ENCODE measurements around the gene FOXL2. TPM values are rescaled to one million over a fixed set of nuclear protein-coding genes. Genes with fewer than 3 reads are reported as not detected.

The FOXL2 gene
- total and polyA plus RNA-seq, 4 donors, result not detected

DNA sequence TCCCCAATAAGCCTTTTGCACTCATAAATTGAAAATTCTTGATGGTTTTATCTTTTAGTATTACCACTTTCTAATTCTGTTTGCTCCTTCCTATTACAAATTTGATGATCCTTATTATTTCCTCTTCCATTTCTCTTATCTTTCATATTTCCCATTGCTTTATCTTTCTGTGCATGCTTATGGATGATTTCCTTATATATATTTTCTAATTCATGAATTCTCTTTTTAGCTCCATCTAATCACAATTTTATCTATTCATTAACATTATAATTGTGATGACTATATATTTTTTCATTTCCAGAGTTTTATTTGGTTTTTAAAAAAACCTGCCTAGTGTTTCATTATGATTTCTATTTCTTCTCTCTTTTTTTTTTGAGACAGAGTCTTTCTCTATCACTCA is 18.0 kb upstream of the FOXL2 start:
- no peak for DNase-seq (ENCODE audit: low spot score)
- TF ChIP-seq SP1 (IDR thresholded peaks at IDR 0.05), result no peak
- TF ChIP-seq HNF4G (IDR thresholded peaks at IDR 0.05), result no peak
- no peak for TF ChIP-seq FOXA2 (IDR thresholded peaks at IDR 0.05)
- TF ChIP-seq NR2F2 (IDR thresholded peaks at IDR 0.05), result no peak
- no peak for TF ChIP-seq YY1 (IDR thresholded peaks at IDR 0.05)
- TF ChIP-seq, protein P1, sequence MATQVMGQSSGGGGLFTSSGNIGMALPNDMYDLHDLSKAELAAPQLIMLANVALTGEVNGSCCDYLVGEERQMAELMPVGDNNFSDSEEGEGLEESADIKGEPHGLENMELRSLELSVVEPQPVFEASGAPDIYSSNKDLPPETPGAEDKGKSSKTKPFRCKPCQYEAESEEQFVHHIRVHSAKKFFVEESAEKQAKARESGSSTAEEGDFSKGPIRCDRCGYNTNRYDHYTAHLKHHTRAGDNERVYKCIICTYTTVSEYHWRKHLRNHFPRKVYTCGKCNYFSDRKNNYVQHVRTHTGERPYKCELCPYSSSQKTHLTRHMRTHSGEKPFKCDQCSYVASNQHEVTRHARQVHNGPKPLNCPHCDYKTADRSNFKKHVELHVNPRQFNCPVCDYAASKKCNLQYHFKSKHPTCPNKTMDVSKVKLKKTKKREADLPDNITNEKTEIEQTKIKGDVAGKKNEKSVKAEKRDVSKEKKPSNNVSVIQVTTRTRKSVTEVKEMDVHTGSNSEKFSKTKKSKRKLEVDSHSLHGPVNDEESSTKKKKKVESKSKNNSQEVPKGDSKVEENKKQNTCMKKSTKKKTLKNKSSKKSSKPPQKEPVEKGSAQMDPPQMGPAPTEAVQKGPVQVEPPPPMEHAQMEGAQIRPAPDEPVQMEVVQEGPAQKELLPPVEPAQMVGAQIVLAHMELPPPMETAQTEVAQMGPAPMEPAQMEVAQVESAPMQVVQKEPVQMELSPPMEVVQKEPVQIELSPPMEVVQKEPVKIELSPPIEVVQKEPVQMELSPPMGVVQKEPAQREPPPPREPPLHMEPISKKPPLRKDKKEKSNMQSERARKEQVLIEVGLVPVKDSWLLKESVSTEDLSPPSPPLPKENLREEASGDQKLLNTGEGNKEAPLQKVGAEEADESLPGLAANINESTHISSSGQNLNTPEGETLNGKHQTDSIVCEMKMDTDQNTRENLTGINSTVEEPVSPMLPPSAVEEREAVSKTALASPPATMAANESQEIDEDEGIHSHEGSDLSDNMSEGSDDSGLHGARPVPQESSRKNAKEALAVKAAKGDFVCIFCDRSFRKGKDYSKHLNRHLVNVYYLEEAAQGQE (IDR thresholded peaks at IDR 0.05), result no peak
- TF ChIP-seq RAD21 (IDR thresholded peaks at IDR 0.05), result no peak
- TF ChIP-seq, protein P2, sequence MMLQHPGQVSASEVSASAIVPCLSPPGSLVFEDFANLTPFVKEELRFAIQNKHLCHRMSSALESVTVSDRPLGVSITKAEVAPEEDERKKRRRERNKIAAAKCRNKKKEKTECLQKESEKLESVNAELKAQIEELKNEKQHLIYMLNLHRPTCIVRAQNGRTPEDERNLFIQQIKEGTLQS (IDR thresholded peaks at IDR 0.05), result no peak
- TF ChIP-seq, protein P3, sequence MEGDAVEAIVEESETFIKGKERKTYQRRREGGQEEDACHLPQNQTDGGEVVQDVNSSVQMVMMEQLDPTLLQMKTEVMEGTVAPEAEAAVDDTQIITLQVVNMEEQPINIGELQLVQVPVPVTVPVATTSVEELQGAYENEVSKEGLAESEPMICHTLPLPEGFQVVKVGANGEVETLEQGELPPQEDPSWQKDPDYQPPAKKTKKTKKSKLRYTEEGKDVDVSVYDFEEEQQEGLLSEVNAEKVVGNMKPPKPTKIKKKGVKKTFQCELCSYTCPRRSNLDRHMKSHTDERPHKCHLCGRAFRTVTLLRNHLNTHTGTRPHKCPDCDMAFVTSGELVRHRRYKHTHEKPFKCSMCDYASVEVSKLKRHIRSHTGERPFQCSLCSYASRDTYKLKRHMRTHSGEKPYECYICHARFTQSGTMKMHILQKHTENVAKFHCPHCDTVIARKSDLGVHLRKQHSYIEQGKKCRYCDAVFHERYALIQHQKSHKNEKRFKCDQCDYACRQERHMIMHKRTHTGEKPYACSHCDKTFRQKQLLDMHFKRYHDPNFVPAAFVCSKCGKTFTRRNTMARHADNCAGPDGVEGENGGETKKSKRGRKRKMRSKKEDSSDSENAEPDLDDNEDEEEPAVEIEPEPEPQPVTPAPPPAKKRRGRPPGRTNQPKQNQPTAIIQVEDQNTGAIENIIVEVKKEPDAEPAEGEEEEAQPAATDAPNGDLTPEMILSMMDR (IDR thresholded peaks at IDR 0.05; ENCODE audit: low read depth, low read length, missing input control), result no peak
- Histone ChIP-seq H3K9me3 (ENCODE audit: control insufficient read depth in 4 of 4, low read length in 3 of 4) (no peaks in the 10 kb centered on the region), H3K27ac (ENCODE audit: low read depth in 1 of 2, low read length in 2 of 2) (no peak overlapping the region), H3K4me1 (ENCODE audit: control insufficient read depth in 4 of 4, insufficient read depth in 4 of 4, low read length in 3 of 4) (peaks cover 0 to 3% (median 1%) of the 10 kb centered on the region in 4 donors), H3K27me3 (ENCODE audit: control insufficient read depth in 4 of 4, insufficient read depth in 4 of 4, low read length in 3 of 4) (peaks cover 0 to 6% (median 4%) of the 10 kb centered on the region in 4 donors), H3K9ac (ENCODE audit: low read depth in 1 of 2, low read length in 2 of 2) (no peak overlapping the region), H3K4me3 (ENCODE audit: low read depth in 1 of 3, low read length in 3 of 3) (no peak overlapping the region), H3K36me3 (ENCODE audit: control insufficient read depth in 4 of 4, insufficient read depth in 3 of 4, low read depth in 1 of 4, low read length in 3 of 4) (no peaks in the 10 kb centered on the region)

DNA sequence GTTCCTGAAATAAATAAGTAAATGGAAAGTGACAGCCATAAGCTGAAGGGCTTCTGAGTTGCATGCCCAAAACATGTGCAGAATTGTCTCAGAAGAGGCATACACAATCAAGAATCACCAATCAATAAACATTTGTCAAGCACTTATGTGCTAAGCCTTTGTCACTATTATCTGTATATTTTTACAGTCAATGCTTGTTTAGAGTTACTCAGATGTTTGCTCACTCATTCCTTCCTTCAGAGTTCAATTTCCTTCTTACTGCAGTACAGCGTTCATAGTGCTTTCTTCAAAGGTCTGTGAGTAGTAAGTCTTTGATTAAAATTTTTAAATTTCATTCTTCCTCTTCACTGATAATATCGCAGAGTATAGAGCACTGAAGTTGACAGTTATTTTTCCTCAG is 17.3 kb upstream of the FOXL2 start:
- peaks cover 0 to 6% (median 4%) of the 10 kb centered on the region in 4 donors for H3K27me3 ChIP-seq (ENCODE audit: control insufficient read depth in 4 of 4, insufficient read depth in 4 of 4, low read length in 3 of 4)
- H3K36me3 ChIP-seq (ENCODE audit: control insufficient read depth in 4 of 4, insufficient read depth in 3 of 4, low read depth in 1 of 4, low read length in 3 of 4), result no peaks in the 10 kb centered on the region
- H3K27ac ChIP-seq (ENCODE audit: low read depth in 1 of 2, low read length in 2 of 2), result no peak overlapping the region
- peaks cover 0 to 3% (median 1%) of the 10 kb centered on the region in 4 donors for H3K4me1 ChIP-seq (ENCODE audit: control insufficient read depth in 4 of 4, insufficient read depth in 4 of 4, low read length in 3 of 4)
- WGBS, result 91% methylated on average over 2 of the region's 2 CpGs
- TF ChIP-seq HNF4A (conservative IDR thresholded peaks at IDR 0.05) (no peak), EGR1 (IDR thresholded peaks at IDR 0.05; ENCODE audit: low read depth in 2 of 2) (no peak), JUND (IDR thresholded peaks at IDR 0.05) (no peak), SP1 (IDR thresholded peaks at IDR 0.05) (no peak), FOXA2 (IDR thresholded peaks at IDR 0.05) (no peak), FOXA1 (IDR thresholded peaks at IDR 0.05) (no peak), YY1 (IDR thresholded peaks at IDR 0.05) (no peak), GABPA (IDR thresholded peaks at IDR 0.05 in 1 of 2, conservative IDR thresholded peaks at IDR 0.05 in 1 of 2) (no peak), HNF4G (IDR thresholded peaks at IDR 0.05) (no peak), TAF1 (conservative IDR thresholded peaks at IDR 0.05) (no peak), RAD21 (IDR thresholded peaks at IDR 0.05) (no peak), NR2F2 (IDR thresholded peaks at IDR 0.05) (no peak), RXRA (IDR thresholded peaks at IDR 0.05) (no peak)
- TF ChIP-seq, protein P1 (IDR thresholded peaks at IDR 0.05), result no peak
- TF ChIP-seq, protein P4, sequence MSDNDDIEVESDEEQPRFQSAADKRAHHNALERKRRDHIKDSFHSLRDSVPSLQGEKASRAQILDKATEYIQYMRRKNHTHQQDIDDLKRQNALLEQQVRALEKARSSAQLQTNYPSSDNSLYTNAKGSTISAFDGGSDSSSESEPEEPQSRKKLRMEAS (IDR thresholded peaks at IDR 0.05), result no peak
- no peak overlapping the region for H3K4me3 ChIP-seq (ENCODE audit: low read depth in 1 of 3, low read length in 3 of 3)
- no peak overlapping the region for H3K9ac ChIP-seq (ENCODE audit: low read depth in 1 of 2, low read length in 2 of 2)
- H3K9me3 ChIP-seq (ENCODE audit: control insufficient read depth in 4 of 4, low read length in 3 of 4), result no peaks in the 10 kb centered on the region
- DNase-seq (ENCODE audit: low spot score), result no peak

All from liver (tissue), 9 donors.